ENCODE data around the gene MEF2C.

MEF2C gene

DNA sequence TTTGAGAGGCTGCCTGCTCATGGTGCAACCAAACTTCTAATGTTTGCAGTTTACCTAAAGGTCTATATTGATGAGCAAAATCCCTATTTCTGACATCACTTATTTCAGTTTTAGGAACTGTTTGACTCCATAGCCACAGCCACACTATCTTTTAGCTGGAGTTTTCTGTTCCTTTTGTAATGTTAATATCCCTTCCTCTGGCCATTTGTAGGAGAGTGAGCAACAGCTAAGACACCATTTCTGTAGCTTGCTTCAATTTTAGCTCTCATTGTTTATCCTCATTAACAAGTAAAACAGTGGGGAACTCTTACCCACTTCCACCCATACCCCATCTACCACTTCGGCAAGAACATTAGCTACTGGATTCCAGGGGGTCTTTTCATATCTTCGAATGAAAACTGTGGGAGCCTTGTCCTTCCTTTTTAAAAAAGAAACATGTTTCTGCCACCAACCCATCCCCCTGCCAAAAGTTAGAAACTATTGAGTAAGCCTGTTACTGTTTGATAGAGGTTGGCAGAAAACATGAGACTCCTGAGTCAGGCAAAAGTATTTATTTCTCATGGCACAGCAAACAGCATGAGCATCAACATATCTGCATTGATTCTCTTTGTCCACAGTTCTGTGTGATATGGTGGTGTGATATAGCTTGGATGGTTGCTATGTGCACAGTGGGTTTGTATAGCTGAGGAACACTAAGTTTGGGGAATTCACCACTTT is 174.1 kb downstream of the MEF2C start:
- H3K27ac ChIP-seq (ENCODE audit: low read length), result no peak overlapping the region
- H3K9me3 ChIP-seq (ENCODE audit: control insufficient read depth in 1 of 2, low read length in 2 of 2), result no peaks in the 10 kb centered on the region
- H3K27me3 ChIP-seq (ENCODE audit: low read depth, low read length), result no peaks in the 10 kb centered on the region
- no peaks in the 10 kb centered on the region for H3K4me1 ChIP-seq (ENCODE audit: control insufficient read depth in 1 of 2, insufficient read depth in 2 of 2, low read length in 2 of 2)
- H3K36me3 ChIP-seq (ENCODE audit: control insufficient read depth in 1 of 2, insufficient read depth in 2 of 2, low read length in 2 of 2), result no peaks in the 10 kb centered on the region
- no peak overlapping the region for H3K4me3 ChIP-seq (ENCODE audit: low read depth in 1 of 2, low read length in 2 of 2)

DNA sequence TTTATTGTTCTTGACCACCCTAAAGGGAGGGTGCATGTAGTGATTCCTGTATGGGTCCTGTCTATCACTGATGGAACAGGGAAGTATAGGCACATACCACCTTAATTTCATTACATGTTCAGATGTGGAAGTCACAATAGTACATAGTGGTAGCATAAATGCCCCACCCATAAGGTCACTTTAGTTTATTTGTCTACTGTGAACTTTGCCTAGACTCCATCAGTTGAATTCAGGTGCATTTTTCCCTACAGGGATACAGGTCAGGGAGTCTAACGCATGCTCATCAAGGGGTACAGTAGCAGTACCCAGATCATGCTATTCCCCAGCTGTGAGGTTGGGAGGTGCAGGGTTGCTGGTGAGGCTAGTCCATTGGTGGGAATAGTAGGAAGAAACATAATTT is 175.0 kb downstream of the MEF2C start:
- H3K36me3 ChIP-seq (ENCODE audit: control insufficient read depth in 1 of 2, insufficient read depth in 2 of 2, low read length in 2 of 2), result no peaks in the 10 kb centered on the region
- no peaks in the 10 kb centered on the region for H3K4me1 ChIP-seq (ENCODE audit: control insufficient read depth in 1 of 2, insufficient read depth in 2 of 2, low read length in 2 of 2)
- H3K27ac ChIP-seq (ENCODE audit: low read length), result no peak overlapping the region
- no peaks in the 10 kb centered on the region for H3K9me3 ChIP-seq (ENCODE audit: control insufficient read depth in 1 of 2, low read length in 2 of 2)
- H3K27me3 ChIP-seq (ENCODE audit: low read depth, low read length), result no peaks in the 10 kb centered on the region
- no peak overlapping the region for H3K4me3 ChIP-seq (ENCODE audit: low read depth in 1 of 2, low read length in 2 of 2)

GRCh38 chr5:88707216-88707965 is 175.6 kb downstream of the MEF2C start:
- no peaks in the 10 kb centered on the region for H3K36me3 ChIP-seq (ENCODE audit: control insufficient read depth in 1 of 2, insufficient read depth in 2 of 2, low read length in 2 of 2)
- H3K4me1 ChIP-seq (ENCODE audit: control insufficient read depth in 1 of 2, insufficient read depth in 2 of 2, low read length in 2 of 2), result no peaks in the 10 kb centered on the region
- H3K27ac ChIP-seq (ENCODE audit: low read length), result no peak overlapping the region

GRCh38 chr5:88702332-88702731 is 180.7 kb downstream of the MEF2C start:
- H3K4me3 ChIP-seq (ENCODE audit: low read depth in 1 of 2, low read length in 2 of 2), result no peak overlapping the region
- peaks cover 7% of the 10 kb centered on the region for H3K27me3 ChIP-seq (ENCODE audit: low read depth, low read length)

More at GRCh38 chr5:88707216-88707965, 175.6 kb downstream of the MEF2C start:
- Histone ChIP-seq H3K9me3 (ENCODE audit: control insufficient read depth in 1 of 2, low read length in 2 of 2) (no peaks in the 10 kb centered on the region), H3K27me3 (ENCODE audit: low read depth, low read length) (no peaks in the 10 kb centered on the region), H3K4me3 (ENCODE audit: low read depth in 1 of 2, low read length in 2 of 2) (no peak overlapping the region)

GRCh38 chr5:88700121-88700520 is 182.9 kb downstream of the MEF2C start:
- peaks cover 15% of the 10 kb centered on the region for H3K27me3 ChIP-seq (ENCODE audit: low read depth, low read length)
- no peak overlapping the region for H3K27ac ChIP-seq (ENCODE audit: low read length)

More at GRCh38 chr5:88702332-88702731, 180.7 kb downstream of the MEF2C start:
- Histone ChIP-seq H3K36me3 (ENCODE audit: control insufficient read depth in 1 of 2, insufficient read depth in 2 of 2, low read length in 2 of 2) (no peaks in the 10 kb centered on the region), H3K27ac (ENCODE audit: low read length) (no peak overlapping the region), H3K4me1 (ENCODE audit: control insufficient read depth in 1 of 2, insufficient read depth in 2 of 2, low read length in 2 of 2) (no peaks in the 10 kb centered on the region), H3K9me3 (ENCODE audit: control insufficient read depth in 1 of 2, low read length in 2 of 2) (no peaks in the 10 kb centered on the region)

DNA sequence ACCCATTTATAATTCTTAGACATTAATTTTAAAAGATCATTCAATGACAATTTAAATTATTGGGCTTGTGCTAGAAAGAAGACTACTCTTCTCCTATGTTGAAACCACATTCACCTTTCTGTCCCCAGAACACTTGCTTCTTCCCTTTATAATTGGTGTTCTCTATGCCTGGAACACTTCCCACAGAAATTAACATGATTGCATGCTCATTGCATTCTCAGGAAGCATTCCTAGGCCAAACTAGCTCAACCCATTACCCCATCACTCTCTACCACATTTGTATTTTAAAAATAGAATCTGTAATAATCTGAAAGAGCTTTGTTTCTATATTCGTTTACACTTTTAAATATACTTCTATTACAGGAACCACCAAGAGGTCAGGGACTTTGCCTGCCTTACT is 184.7 kb downstream of the MEF2C start:
- Histone ChIP-seq H3K9me3 (ENCODE audit: control insufficient read depth in 1 of 2, low read length in 2 of 2) (no peaks in the 10 kb centered on the region), H3K27ac (ENCODE audit: low read length) (no peak overlapping the region), H3K27me3 (ENCODE audit: low read depth, low read length) (peaks cover 30% of the 10 kb centered on the region), H3K4me3 (ENCODE audit: low read depth in 1 of 2, low read length in 2 of 2) (no peak overlapping the region), H3K36me3 (ENCODE audit: control insufficient read depth in 1 of 2, insufficient read depth in 2 of 2, low read length in 2 of 2) (no peaks in the 10 kb centered on the region), H3K4me1 (ENCODE audit: control insufficient read depth in 1 of 2, insufficient read depth in 2 of 2, low read length in 2 of 2) (peaks cover 0 to 3% of the 10 kb centered on the region in 2 donors)

More at GRCh38 chr5:88700121-88700520, 182.9 kb downstream of the MEF2C start:
- Histone ChIP-seq H3K4me3 (ENCODE audit: low read depth in 1 of 2, low read length in 2 of 2) (no peak overlapping the region), H3K4me1 (ENCODE audit: control insufficient read depth in 1 of 2, insufficient read depth in 2 of 2, low read length in 2 of 2) (peaks cover 0 to 1% of the 10 kb centered on the region in 2 donors), H3K36me3 (ENCODE audit: control insufficient read depth in 1 of 2, insufficient read depth in 2 of 2, low read length in 2 of 2) (no peaks in the 10 kb centered on the region), H3K9me3 (ENCODE audit: control insufficient read depth in 1 of 2, low read length in 2 of 2) (no peaks in the 10 kb centered on the region)

DNA sequence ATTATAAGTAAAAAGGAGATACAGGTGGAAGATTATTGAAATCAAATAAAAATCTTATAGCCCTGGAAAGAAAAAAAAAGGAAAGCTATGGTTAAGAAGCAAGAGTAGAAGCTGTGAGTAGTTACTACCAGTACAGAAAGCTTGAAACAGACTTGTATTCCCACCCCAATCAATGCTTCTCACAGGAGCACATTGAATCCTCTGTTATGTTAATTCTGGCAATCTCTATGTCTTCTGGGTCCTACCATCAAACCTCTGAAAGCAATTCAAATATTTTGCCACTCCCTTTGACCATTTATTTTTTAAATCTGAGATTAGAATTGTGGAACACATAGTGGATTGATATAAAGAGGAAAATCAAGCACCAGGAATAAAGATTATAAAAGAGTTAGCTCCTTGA is 186.5 kb downstream of the MEF2C start:
- no peak overlapping the region for H3K4me3 ChIP-seq (ENCODE audit: low read depth in 1 of 2, low read length in 2 of 2)
- no peaks in the 10 kb centered on the region for H3K36me3 ChIP-seq (ENCODE audit: control insufficient read depth in 1 of 2, insufficient read depth in 2 of 2, low read length in 2 of 2)
- no peak overlapping the region for H3K27ac ChIP-seq (ENCODE audit: low read length)
- no peaks in the 10 kb centered on the region for H3K9me3 ChIP-seq (ENCODE audit: control insufficient read depth in 1 of 2, low read length in 2 of 2)
- peaks cover 0 to 15% of the 10 kb centered on the region in 2 donors for H3K4me1 ChIP-seq (ENCODE audit: control insufficient read depth in 1 of 2, insufficient read depth in 2 of 2, low read length in 2 of 2)
- H3K27me3 ChIP-seq (ENCODE audit: low read depth, low read length), result peaks cover 48% of the 10 kb centered on the region

GRCh38 chr5:88695931-88696330 is 187.1 kb downstream of the MEF2C start:
- no peak overlapping the region for H3K4me3 ChIP-seq (ENCODE audit: low read depth in 1 of 2, low read length in 2 of 2)

DNA sequence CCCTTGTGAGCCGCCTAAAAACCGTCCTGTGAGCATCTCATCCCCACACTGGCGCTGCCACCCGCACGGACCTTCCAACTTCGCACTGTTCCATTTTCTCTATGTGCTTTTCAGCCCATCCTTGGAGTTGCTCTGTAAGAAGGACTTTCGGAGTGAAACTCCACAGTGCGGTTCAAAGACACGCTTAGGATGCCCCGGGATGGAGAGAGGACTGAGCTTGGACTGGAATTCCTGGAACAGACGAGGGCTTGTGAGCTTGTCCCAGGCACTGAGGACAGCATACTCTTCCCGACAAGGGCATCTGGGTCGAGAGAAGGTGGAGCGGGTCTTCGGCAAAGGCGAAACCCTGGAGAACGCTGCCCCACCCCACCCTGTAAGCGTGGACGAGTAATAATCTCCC is 187.8 kb downstream of the MEF2C start:
- H3K9me3 ChIP-seq (ENCODE audit: control insufficient read depth in 1 of 2, low read length in 2 of 2), result no peaks in the 10 kb centered on the region
- peaks cover 60% of the 10 kb centered on the region for H3K27me3 ChIP-seq (ENCODE audit: low read depth, low read length)
- H3K4me3 ChIP-seq (ENCODE audit: low read depth in 1 of 2, low read length in 2 of 2), result no peak overlapping the region
- no peaks in the 10 kb centered on the region for H3K36me3 ChIP-seq (ENCODE audit: control insufficient read depth in 1 of 2, insufficient read depth in 2 of 2, low read length in 2 of 2)
- peaks cover 0 to 27% of the 10 kb centered on the region in 2 donors for H3K4me1 ChIP-seq (ENCODE audit: control insufficient read depth in 1 of 2, insufficient read depth in 2 of 2, low read length in 2 of 2)
- H3K27ac ChIP-seq (ENCODE audit: low read length), result no peak overlapping the region

More at GRCh38 chr5:88695931-88696330, 187.1 kb downstream of the MEF2C start:
- Histone ChIP-seq H3K4me1 (ENCODE audit: control insufficient read depth in 1 of 2, insufficient read depth in 2 of 2, low read length in 2 of 2) (peaks cover 0 to 20% of the 10 kb centered on the region in 2 donors), H3K27ac (ENCODE audit: low read length) (no peak overlapping the region), H3K9me3 (ENCODE audit: control insufficient read depth in 1 of 2, low read length in 2 of 2) (no peaks in the 10 kb centered on the region), H3K27me3 (ENCODE audit: low read depth, low read length) (peaks cover 53% of the 10 kb centered on the region), H3K36me3 (ENCODE audit: control insufficient read depth in 1 of 2, insufficient read depth in 2 of 2, low read length in 2 of 2) (no peaks in the 10 kb centered on the region)

- Histone ChIP-seq H3K36me3 (ENCODE audit: control insufficient read depth in 1 of 2, insufficient read depth in 2 of 2, low read length in 2 of 2) (no peaks in the 10 kb centered on the region), H3K9me3 (ENCODE audit: control insufficient read depth in 1 of 2, low read length in 2 of 2) (no peaks in the 10 kb centered on the region), H3K4me1 (ENCODE audit: control insufficient read depth in 1 of 2, insufficient read depth in 2 of 2, low read length in 2 of 2) (peaks cover 0 to 37% of the 10 kb centered on the region in 2 donors), H3K4me3 (ENCODE audit: low read depth in 1 of 2, low read length in 2 of 2) (no peak overlapping the region), H3K27ac (ENCODE audit: low read length) (no peak overlapping the region), H3K27me3 (ENCODE audit: low read depth, low read length) (peaks cover 71% of the 10 kb centered on the region)
Measured at GRCh38 chr5:88694023-88694679, 188.8 kb downstream of the MEF2C start.
